Measurements from ENCODE around the gene SLF1.
A peak's percentile ranks its signal among the peaks of the same experiment; 100 is the strongest.

Gene SLF1

GRCh38 chr5:94661086-94661485 is 42.6 kb downstream of the SLF1 start:
- DNase-seq (ENCODE audit: low read depth) = no peak

GRCh38 chr5:94667937-94668336 is 49.5 kb downstream of the SLF1 start:
- no peak for DNase-seq (ENCODE audit: low read depth)

- DNase-seq (ENCODE audit: low read depth) = no peak
Measured at GRCh38 chr5:94670726-94671125, 52.3 kb downstream of the SLF1 start.

DNA sequence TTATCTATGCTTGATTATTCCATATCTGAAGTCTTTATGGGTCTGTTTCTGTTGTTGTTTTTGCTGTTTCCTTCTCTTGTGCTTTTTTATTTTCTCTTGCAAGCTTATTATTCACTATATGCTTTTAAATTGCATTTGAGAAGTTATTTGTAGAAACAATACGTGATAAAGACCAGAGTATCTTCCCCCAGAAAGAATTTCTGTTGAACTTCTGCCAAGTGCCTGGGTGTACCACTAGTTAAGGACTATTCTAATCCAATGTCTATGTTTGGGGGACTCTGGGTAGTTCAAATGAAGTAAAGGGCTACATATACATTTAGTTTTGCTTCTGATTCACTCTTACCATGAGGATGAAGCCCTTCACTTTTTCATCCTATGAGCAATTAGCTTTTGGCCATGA is 54.3 kb downstream of the SLF1 start:
- DNase-seq (ENCODE audit: low read depth) = no peak

DNA sequence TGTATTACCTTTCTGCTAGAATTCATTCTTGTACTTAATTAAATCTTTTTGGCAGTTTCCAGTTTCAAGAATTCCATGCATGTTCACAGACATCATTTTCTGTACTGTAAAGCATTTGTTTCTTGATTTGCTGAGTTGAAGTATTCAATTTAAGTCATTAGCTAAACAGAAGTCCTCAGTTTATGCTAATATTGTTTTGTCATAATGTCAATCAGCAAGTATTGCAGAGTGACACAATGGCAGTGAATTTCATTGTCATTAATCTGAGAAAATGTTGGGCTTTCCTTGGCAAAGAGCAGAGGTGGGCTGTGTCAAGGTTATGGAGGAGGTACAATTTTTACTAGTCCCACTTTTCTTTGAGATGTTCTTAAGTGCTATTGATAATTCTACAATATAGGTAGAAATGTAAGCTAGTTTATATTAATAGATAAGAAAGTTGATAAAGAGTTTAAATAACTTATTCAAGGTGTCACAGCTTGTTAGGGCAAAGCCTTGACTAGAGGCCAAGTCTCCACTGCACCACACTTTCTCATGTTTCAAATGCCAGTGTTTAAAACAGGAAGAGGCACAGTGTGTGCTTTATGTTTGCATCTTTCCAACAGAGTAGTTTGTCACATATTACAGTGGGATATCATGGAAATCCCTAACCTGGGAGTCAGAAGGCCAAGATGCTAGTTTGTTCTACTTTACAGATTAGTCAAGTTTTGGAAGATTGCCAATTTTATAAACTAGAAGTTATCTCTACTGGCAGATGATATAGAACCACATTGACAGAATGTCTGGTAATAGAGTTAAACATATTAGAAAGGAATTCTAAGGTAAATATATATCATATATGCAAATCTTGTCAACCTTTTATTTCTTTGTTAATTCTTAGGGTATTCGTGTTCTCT is 56.3 kb downstream of the SLF1 start:
- no peak for DNase-seq (ENCODE audit: low read depth)

DNA sequence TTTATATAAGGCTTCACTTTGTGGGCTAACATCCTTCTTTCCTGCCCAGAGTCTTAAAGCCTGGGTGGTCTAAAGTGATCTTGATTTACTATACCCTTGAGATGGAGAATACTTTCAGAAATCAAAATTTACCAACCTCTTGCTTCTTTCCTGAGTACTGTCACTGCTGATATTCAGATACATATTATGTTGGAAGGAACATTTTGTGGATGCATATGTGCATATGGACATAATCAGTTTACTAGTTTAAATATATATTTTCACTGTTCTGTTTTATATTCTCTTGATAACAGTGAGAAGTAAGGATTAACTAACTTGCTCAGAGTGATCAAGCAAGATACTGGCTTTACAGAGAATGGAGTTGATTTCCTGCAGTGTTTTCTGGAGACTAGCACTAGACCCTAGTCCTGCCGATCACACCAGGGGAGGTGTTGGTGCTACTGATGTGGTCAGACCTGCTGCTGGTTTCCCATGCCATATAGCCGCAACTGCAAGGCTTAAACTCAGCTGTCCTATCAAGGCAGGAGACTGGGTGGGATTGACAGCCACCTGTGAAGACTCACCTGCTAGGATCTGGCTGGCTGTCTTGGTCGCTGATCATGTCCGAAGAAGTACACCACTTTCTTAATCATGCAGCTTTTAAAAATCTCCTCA is 57.6 kb downstream of the SLF1 start:
- no peak for DNase-seq (ENCODE audit: low read depth)

DNA sequence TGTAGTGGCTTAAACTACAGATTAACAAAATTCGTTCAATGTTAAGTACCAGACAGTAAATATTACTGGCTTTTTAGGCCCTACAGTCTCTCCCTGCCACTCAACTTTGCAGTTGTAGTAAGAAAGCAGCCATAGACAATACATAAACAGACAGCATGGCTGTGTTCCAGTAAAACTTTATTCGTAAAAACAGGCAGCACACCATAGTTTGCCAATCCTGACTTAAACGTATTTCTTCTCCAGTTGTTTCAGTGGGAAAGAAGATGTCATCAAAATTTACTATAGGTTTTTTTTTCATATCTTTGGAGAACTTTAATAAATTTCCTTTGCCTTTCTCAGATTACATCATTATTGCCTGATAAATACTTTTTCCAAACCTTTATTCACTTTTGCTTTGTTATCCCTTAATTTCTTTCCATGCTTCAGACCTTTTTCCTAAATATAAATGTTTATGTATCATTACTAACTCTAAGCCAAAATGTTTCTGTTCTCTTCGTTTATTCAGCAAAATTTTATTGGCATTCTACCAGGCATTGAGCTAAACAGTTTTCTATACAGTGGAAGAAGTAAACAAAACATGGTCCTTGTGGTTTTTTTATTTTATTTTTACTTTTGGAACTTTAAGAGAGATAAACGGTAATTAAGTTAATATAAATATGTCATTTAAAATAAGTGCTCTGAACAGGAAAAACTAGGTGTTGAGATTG is 64.5 kb downstream of the SLF1 start:
- DNase-seq (ENCODE audit: low read depth) = no peak

DNA sequence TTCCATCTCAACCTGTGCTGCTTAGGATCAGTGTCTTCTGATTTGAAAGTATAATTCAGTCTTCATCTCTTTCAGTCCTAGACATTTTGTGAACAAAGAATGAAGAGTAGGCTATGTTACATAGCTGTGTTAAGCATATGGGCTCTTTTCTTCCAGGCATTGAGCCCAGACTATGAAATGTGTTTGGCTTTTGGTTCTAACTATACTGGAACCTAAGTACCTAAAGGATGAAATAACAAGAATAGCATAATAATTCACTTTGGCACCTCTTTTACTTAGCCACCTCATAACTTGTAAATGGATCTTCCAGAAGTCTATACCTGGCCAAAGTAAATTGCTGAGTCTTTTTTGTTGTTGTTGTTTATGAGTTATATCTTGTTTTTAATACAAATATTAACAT is 71.4 kb downstream of the SLF1 start:
- no peak for DNase-seq (ENCODE audit: low read depth)

DNA sequence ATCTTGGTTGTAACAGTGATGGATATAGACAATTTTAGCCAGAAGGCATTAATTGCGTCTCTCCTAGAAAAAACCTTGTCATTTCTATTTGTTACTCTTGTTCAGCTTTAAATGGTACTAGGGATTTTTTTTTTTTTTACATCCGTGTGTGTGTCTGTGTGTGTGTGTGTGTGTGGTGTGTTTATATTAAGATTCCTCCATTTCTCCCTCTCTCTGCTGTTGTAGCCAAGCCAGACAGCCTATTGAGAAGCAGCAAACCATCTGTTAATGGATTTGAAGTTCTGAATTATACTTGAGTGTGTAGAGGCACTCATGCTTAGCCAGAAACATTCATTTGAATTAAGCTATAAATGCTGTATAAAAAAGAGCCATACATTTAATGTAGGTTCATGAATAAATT is 72.3 kb downstream of the SLF1 start:
- DNase-seq (ENCODE audit: low read depth) = no peak

DNA sequence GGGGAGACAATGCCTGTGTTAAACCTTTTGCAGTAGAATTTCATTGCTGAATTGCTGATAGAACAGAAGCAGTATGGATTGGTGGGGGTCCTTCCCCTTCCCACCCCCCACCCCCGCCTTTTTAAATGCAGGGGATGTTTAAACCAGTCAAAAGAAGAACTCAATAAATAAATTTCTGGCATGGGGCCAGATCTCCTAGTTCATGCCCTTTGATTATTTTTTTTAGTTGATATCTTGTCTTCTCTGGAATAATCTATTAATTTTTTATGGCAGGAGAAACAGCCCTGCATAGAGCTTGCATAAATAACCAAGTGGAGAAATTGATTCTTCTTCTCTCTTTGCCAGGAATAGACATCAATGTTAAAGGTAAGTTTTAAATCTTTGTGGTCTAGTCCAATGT is 72.8 kb downstream of the SLF1 start:
- no peak for DNase-seq (ENCODE audit: low read depth)

DNA sequence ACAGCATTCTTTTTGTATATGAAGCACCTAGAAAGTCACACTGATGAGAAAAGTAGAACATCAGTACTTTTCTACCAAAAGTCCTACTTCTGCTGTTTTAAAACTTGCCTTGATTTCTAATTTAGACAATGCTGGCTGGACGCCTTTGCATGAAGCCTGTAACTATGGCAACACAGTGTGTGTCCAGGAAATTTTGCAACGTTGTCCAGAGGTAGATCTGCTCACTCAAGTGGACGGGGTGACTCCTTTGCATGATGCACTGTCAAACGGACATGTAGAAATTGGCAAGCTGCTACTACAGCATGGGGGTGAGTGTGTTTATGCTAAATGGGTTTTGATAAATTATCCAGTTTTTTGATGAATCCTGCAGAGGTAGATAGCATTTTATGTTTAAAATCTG is 73.5 kb downstream of the SLF1 start:
- peak; percentile 23 for DNase-seq (ENCODE audit: low read depth)

DNA sequence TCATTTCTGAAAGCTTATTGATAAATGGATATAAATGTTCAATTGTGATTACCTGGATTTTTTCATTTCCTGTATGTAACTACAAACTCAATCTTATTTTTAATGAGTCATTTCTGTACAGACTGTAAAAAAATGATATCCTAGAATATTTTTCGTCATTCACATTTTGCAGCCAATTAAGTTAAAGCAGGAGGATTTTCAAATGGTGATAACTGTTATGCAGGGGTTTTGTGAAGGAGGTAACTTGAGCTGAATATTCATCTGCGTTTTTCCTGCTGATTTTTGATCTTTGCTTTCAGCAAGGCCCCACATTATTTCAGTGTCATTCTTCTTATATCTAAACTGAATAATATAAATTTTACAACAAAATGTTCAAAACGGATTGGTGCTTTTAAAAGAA is 74.1 kb downstream of the SLF1 start:
- no peak for DNase-seq (ENCODE audit: low read depth)

- peak; percentile 91 for DNase-seq (ENCODE audit: low read depth)
Measured at GRCh38 chr5:94693043-94693822, 74.8 kb downstream of the SLF1 start.

GRCh38 chr5:94693845-94694370 is 75.4 kb downstream of the SLF1 start:
- no peak for DNase-seq (ENCODE audit: low read depth)

DNA sequence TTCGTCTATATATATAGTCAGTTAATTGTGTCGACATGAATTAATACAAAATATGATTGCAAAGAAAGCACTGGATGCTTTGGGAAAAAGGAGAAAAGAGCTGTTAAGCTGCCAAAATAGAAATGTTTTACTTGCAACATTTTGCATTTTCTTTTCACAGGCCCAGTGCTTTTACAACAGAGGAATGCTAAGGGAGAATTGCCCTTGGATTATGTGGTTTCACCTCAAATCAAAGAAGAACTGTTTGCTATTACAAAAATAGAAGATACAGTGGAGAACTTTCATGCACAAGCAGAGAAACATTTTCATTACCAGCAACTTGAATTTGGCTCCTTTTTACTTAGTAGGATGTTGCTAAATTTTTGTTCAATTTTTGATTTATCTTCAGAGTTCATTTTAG is 76.2 kb downstream of the SLF1 start:
- no peak for DNase-seq (ENCODE audit: low read depth)

DNA sequence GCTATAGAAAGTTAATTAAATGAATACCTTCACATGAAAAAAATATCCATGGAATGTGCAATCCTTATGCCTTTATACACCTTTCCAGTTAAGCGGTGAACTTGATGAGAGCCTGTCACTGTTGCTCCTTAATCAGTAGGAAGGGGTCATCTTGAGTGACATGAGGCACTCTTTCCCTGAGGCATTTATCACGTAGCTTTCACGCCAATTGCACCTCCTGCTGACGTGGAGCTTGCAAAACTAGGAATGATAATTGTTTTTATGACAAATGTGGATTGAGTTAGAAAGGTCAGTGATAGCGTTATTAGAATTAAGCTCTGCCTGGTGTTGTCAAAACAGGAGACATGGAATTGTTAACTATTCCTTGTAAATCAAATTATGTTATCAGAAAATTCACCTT is 79.7 kb downstream of the SLF1 start:
- no peak for DNase-seq (ENCODE audit: low read depth)

DNA sequence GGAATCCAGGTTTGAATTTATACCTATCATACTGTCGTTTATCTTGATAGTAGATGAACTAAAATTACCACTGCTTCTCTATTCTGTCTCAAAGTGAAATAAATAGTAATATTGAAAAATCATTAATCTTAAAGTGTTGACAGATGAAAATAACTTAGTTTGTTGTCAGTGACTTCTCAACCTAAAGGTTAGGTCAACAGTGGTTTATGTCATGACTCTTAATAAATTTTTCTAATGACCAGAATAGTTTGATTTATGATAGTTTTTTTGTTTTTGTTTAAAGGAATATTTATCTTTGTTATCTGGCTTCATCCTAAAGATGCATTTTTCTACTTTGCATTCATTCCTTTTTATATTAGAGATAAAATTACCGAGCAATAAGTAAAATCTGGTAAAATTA is 81.1 kb downstream of the SLF1 start:
- no peak for DNase-seq (ENCODE audit: low read depth)

DNA sequence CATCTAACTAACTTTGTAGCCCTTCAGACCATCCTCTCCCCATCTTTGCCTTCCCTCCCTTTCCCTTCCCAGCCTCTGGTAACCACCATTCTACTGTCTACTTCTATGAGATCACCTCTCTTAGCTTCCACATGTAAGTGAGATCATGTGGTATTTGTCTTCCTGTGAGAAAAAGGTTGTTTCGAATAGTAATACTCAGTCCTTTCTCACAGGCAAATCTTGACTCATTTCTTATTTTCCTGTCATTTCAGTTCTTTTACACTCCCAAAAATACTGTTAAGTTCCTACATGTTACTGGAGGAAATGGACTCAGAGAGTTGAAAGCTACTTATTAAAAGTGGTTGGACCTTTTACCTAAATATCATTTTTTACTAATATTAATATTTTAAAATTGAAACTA is 82.1 kb downstream of the SLF1 start:
- no peak for DNase-seq (ENCODE audit: low read depth)

- no peak for DNase-seq (ENCODE audit: low read depth)
Measured at GRCh38 chr5:94702729-94703128, 84.3 kb downstream of the SLF1 start.

- DNase-seq (ENCODE audit: low read depth) = no peak
Measured at GRCh38 chr5:94705427-94705826, 87.0 kb downstream of the SLF1 start.

- no peak for DNase-seq (ENCODE audit: low read depth)
Measured at GRCh38 chr5:94707359-94707758, 88.9 kb downstream of the SLF1 start.

GRCh38 chr5:94709277-94709676 is 90.8 kb downstream of the SLF1 start:
- DNase-seq (ENCODE audit: low read depth) = no peak

Data from GM04504 (cell line).